HepG2 (cell line): ENCODE results near the gene CLASRP. TPM values are rescaled to one million over a fixed set of nuclear protein-coding genes. Genes with fewer than 3 reads are reported as not detected.

Experiments
- CBFB ChIP-seq: sonication (generic); formaldehyde crosslinking; IDR thresholded peaks from 2 replicates; pipeline ENCODE4 v1.4.0; 2020; ENCODE audit warnings: missing genetic modification reagents
- E2F1 ChIP-seq: sonication (generic); formaldehyde crosslinking; IDR thresholded peaks from 2 replicates; pipeline ENCODE4 v1.5.0; 2020; ENCODE audit warnings: missing genetic modification reagents
- KLF12 ChIP-seq: sonication (generic); formaldehyde crosslinking; IDR thresholded peaks from 2 replicates; pipeline ENCODE4 v1.4.0; 2020; ENCODE audit warnings: missing genetic modification reagents, borderline replicate concordance
- KMT2A ChIP-seq: sonication (generic); formaldehyde crosslinking; IDR thresholded peaks from 2 replicates; pipeline ENCODE4 v1.4.0; 2020; ENCODE audit warnings: missing genetic modification reagents
- MLXIP ChIP-seq: sonication (generic); formaldehyde crosslinking; IDR thresholded peaks from 2 replicates; pipeline ENCODE4 v1.9.0; 2021; ENCODE audit warnings: missing genetic modification reagents, borderline replicate concordance
- MXI1 ChIP-seq: IDR thresholded peaks from 3 replicates; pipeline ENCODE4 v1.6.1; 2012; ENCODE audit warnings: low read depth, low read length, inconsistent platforms, borderline replicate concordance
- NFE2L2 ChIP-seq: fragments of 150-350 bp; IDR thresholded peaks from 2 replicates; pipeline ENCODE4 v1.6.1; 2014; ENCODE audit warnings: low read length
- NFIC ChIP-seq: IDR thresholded peaks from 2 replicates; pipeline ENCODE4 v1.6.1; 2012; ENCODE audit warnings: mild to moderate bottlenecking, low read length, inconsistent platforms
- RCOR2 ChIP-seq: IDR thresholded peaks from 2 replicates; pipeline ENCODE4 v1.6.1; 2016; ENCODE audit warnings: missing biosample characterization, missing genetic modification reagents
- SALL2 ChIP-seq: sonication (generic); formaldehyde crosslinking; IDR thresholded peaks from 2 replicates; pipeline ENCODE4 v1.8.1; 2023; ENCODE audit warnings: mild to moderate bottlenecking, missing genetic modification reagents, inconsistent platforms
- SMAD9 ChIP-seq: sonication (generic); formaldehyde crosslinking; IDR thresholded peaks from 2 replicates; pipeline ENCODE4 v1.5.1; 2020; ENCODE audit warnings: mild to moderate bottlenecking, missing genetic modification reagents
- TSC22D2 ChIP-seq: sonication (generic); formaldehyde crosslinking; IDR thresholded peaks from 2 replicates; pipeline ENCODE4 v1.5.1; 2020; ENCODE audit warnings: missing genetic modification reagents, mild to moderate bottlenecking, borderline replicate concordance
- ZBTB7A ChIP-seq: sonication (generic); formaldehyde crosslinking; IDR thresholded peaks from 2 replicates; pipeline ENCODE4 v1.8.0; 2022; ENCODE audit warnings: mild to moderate bottlenecking, missing genetic modification reagents
- ZIK1 ChIP-seq: sonication (generic); formaldehyde crosslinking; IDR thresholded peaks from 2 replicates; pipeline ENCODE4 v1.5.0; 2020; ENCODE audit warnings: mild to moderate bottlenecking, low read depth, missing genetic modification reagents, borderline replicate concordance
- ZNF354B ChIP-seq: sonication (generic); formaldehyde crosslinking; IDR thresholded peaks from 2 replicates; pipeline ENCODE4 v1.8.0; 2022; ENCODE audit warnings: mild to moderate bottlenecking, missing genetic modification reagents
- ZNF672 ChIP-seq: sonication (generic); formaldehyde crosslinking; IDR thresholded peaks from 2 replicates; pipeline ENCODE4 v1.8.1; 2022; ENCODE audit warnings: missing genetic modification reagents
- ZNF75D ChIP-seq: sonication (generic); formaldehyde crosslinking; IDR thresholded peaks from 2 replicates; pipeline ENCODE4 v1.8.1; 2023; ENCODE audit warnings: missing genetic modification reagents, mild to moderate bottlenecking, borderline replicate concordance
- ZSCAN22 ChIP-seq: sonication (generic); formaldehyde crosslinking; IDR thresholded peaks from 2 replicates; pipeline ENCODE4 v1.4.0; 2020; ENCODE audit warnings: mild to moderate bottlenecking, missing genetic modification reagents
- polyA plus RNA-seq, 8 experiments: library from polyadenylated mRNA; depleted of rRNA in 3 of 8; stranded (reverse) in 7 of 8; unstranded in 1 of 8; fragments of >200 nt; fragmentation: Illumina TruSeq in 4 of 8; extraction: Trizol in 4 of 8; gene quantifications; 2 replicates each; pipeline versions ENCODE4 v1.2.1 to v1.2.3, GENCODE V29; 2011 to 2016; ENCODE audit warnings: low read depth in 4 of 8, missing spikeins in 1 of 8, mixed read lengths in 1 of 8; ENCODE audit not compliant: insufficient read depth in 1 of 8
- total RNA-seq, 5 experiments: library from RNA; depleted of rRNA; stranded (reverse); fragments of >200 nt; fragmentation: Illumina TruSeq; extraction: Trizol; gene quantifications; 2 replicates each; pipeline ENCODE4 v1.2.3, GENCODE V29; 2016; ENCODE audit warnings: low read depth in 1 of 5
- TF ChIP-seq, protein P1 (sequence below): sonication (generic); formaldehyde crosslinking; IDR thresholded peaks from 2 replicates; pipeline ENCODE4 v1.8.1; 2022; ENCODE audit warnings: low read depth, mild to moderate bottlenecking, missing genetic modification reagents
- TF ChIP-seq, protein P2 (sequence below): sonication (generic); formaldehyde crosslinking; IDR thresholded peaks from 2 replicates; pipeline ENCODE4 v1.9.0; 2021; ENCODE audit warnings: missing genetic modification reagents, borderline replicate concordance

CLASRP gene
- total and polyA plus RNA-seq, 2 of the 13 experiments (the other 11 are each of a cell fraction or from before 2014, with no cell fraction given) = 32.0 to 51.4 TPM

DNA sequence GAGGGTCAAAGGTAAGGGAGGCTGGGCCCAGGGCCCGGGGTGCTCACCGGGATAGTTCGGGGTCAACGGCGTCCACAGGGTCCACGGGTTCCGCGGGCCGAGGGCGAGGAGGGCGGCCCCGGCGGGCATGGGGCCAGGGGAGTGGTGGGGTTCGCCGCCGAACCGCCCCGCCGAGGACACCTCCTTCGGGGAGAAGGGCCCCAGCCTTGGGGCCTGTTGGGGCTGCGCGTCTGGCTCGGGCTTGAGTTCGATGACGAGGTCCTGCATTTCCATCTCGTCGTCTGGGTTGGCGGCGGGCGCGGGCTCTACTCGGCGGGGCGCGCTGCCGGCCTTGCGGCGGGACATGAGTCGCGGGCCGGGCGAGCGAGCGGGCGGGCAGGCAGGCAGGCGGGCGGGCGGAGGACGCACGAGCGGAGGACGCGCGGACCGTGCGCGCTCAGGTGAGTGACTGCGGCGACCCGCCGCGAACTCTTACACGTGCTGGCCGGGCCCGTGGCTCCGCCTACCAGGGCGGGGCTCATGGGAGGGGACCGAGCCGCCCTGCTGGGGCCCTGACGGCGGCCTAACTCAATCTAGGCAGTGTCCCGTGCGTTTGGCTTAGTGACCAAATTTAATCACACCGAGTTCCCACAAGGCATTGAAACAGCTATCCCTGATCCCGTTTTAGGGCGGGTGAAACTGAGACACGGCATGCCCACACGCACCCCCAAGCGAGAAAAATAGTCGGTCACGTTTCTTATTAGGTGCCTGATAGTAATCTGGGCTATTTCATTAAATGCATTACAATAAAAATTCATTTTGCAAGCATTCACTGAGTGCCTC is 37.4 kb downstream of the CLASRP start, which contains the start of gene ZNF296 (continued):
- TF ChIP-seq ZIK1 (peak; percentile 89), KMT2A (CRISPR knock-in tag) (no peak), ZNF75D (CRISPR knock-in tag) (no peak), SMAD9 (CRISPR knock-in tag) (no peak), MXI1 (peak; percentile 91; the same call in 2 of the 3 replicates), MLXIP (CRISPR knock-in tag) (no peak), TSC22D2 (CRISPR knock-in tag) (no peak), NFE2L2 (no peak), NFIC (no peak), RCOR2 (CRISPR knock-in tag) (no peak), KLF12 (CRISPR knock-in tag) (no peak; the same call in 1 of the 2 replicates), SALL2 (CRISPR knock-in tag) (peak; percentile 96), ZNF354B (no peak), E2F1 (CRISPR knock-in tag) (no peak), ZBTB7A (no peak), ZSCAN22 (CRISPR knock-in tag) (no peak), ZNF672 (no peak), CBFB (CRISPR knock-in tag) (no peak)
- TF ChIP-seq, protein P1, sequence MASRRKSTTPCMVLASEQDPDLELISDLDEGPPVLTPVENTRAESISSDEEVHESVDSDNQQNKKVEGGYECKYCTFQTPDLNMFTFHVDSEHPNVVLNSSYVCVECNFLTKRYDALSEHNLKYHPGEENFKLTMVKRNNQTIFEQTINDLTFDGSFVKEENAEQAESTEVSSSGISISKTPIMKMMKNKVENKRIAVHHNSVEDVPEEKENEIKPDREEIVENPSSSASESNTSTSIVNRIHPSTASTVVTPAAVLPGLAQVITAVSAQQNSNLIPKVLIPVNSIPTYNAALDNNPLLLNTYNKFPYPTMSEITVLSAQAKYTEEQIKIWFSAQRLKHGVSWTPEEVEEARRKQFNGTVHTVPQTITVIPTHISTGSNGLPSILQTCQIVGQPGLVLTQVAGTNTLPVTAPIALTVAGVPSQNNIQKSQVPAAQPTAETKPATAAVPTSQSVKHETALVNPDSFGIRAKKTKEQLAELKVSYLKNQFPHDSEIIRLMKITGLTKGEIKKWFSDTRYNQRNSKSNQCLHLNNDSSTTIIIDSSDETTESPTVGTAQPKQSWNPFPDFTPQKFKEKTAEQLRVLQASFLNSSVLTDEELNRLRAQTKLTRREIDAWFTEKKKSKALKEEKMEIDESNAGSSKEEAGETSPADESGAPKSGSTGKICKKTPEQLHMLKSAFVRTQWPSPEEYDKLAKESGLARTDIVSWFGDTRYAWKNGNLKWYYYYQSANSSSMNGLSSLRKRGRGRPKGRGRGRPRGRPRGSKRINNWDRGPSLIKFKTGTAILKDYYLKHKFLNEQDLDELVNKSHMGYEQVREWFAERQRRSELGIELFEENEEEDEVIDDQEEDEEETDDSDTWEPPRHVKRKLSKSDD (CRISPR knock-in tag) = no peak
- TF ChIP-seq, protein P2, sequence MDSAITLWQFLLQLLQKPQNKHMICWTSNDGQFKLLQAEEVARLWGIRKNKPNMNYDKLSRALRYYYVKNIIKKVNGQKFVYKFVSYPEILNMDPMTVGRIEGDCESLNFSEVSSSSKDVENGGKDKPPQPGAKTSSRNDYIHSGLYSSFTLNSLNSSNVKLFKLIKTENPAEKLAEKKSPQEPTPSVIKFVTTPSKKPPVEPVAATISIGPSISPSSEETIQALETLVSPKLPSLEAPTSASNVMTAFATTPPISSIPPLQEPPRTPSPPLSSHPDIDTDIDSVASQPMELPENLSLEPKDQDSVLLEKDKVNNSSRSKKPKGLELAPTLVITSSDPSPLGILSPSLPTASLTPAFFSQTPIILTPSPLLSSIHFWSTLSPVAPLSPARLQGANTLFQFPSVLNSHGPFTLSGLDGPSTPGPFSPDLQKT (CRISPR knock-in tag) = no peak
